Natural killer cell (primary cell): Measurements from ENCODE around the gene PPP1R2C. TPM values are rescaled to one million over a fixed set of nuclear protein-coding genes. Genes with fewer than 3 reads are reported as not detected.

ENCODE experiments used
- ATAC-seq, 3 donors: fragments of 150-1000 bp in 2 of 3; fragments of 200-7000 bp in 1 of 3; cut with Tn5 transposase; 1 replicate in 1 of 3; 2 replicates in 2 of 3; pipeline ENCODE4 v1.10.0; 2021; ENCODE audit warnings: mild to moderate bottlenecking in 2 of 3, moderate library complexity in 2 of 3
- DNase-seq, 2 donors: peaks; one replicate each; pipeline versions ENCODE4 v3.0.0 to v3.0.0-alpha.2; 2013 to 2021; ENCODE audit warnings: mixed read lengths in 1 of 2
- H3K27ac ChIP-seq: one replicate; pipeline ENCODE4 v1.5.1; 2013; ENCODE audit warnings: mild to moderate bottlenecking, low read length
- H3K27me3 ChIP-seq: one replicate; pipeline ENCODE4 v1.6.1; 2013; ENCODE audit warnings: low read length; ENCODE audit not compliant: control insufficient read depth, insufficient read depth
- H3K36me3 ChIP-seq: one replicate; pipeline ENCODE4 v1.6.1; 2013; ENCODE audit warnings: low read length; ENCODE audit not compliant: control insufficient read depth, insufficient read depth
- H3K4me1 ChIP-seq: one replicate; pipeline ENCODE4 v1.6.1; 2013; ENCODE audit warnings: low read length; ENCODE audit not compliant: control insufficient read depth, insufficient read depth
- H3K4me3 ChIP-seq: one replicate; pipeline ENCODE4 v1.5.1; 2013; ENCODE audit warnings: low read length
- H3K9me3 ChIP-seq: one replicate; pipeline ENCODE4 v1.6.1; 2013; ENCODE audit warnings: low read length; ENCODE audit not compliant: control insufficient read depth, insufficient read depth
- H3K27ac Mint-ChIP-seq, 2 donors: one replicate each; pipeline ENCODE4 v1.8.0; 2022; ENCODE audit warnings: mild to moderate bottlenecking in 2 of 2, mixed read lengths in 2 of 2, moderate library complexity in 1 of 2
- H3K27me3 Mint-ChIP-seq, 2 donors: one replicate each; pipeline ENCODE4 v1.8.0; 2022; ENCODE audit warnings: low read depth in 2 of 2, mixed read lengths in 2 of 2
- H3K36me3 Mint-ChIP-seq: one replicate; pipeline ENCODE4 v1.8.0; 2022; ENCODE audit warnings: mixed read lengths
- H3K4me1 Mint-ChIP-seq, 2 donors: one replicate each; pipeline ENCODE4 v1.8.0; 2022; ENCODE audit warnings: mixed read lengths in 2 of 2
- H3K4me3 Mint-ChIP-seq: one replicate; pipeline ENCODE4 v1.8.0; 2022; ENCODE audit warnings: mild to moderate bottlenecking, moderate library complexity, mixed read lengths
- H3K9me3 Mint-ChIP-seq, 2 donors: one replicate each; pipeline ENCODE4 v1.8.0; 2022; ENCODE audit warnings: mixed read lengths in 2 of 2
- CTCF ChIP-seq: fragments of 200-600 bp; IDR thresholded peaks from one replicate; pipeline ENCODE4 v1.8.0; 2022; ENCODE audit warnings: antibody characterized with exemption
- WGBS: methylation state at CpG from one replicate; pipeline ENCODE4 v1.1.7; 2013; ENCODE audit warnings: missing lambda C conversion rate; ENCODE audit not compliant: insufficient coverage; 5-methylcytosine and 5-hydroxymethylcytosine counted together
- intact Hi-C: fragments of 100-400 bp; cut with micrococcal nuclease; formaldehyde crosslinking; loops from one replicate; pipeline ENCODE4 v1.14.2; 2022
- total RNA-seq, 4 donors: library from RNA; stranded (reverse); fragments of 120-200 nt in 1 of 4; gene quantifications; one replicate each; pipeline versions ENCODE4 v1.2.3 to v1.2.4, GENCODE V29; 2013 to 2022

PPP1R2C gene
- total RNA-seq, 3 donors from 2014 or later (not counting 1 experiment from before 2014, with no cell fraction given): 0.72 TPM; not detected in 2

GRCh38 chrX:42746606-42747005 lies 31.4 kb downstream of the PPP1R2C start:
- no peak for DNase-seq
- ATAC-seq: no peak
- Histone ChIP-seq H3K9me3 (no peaks in the 10 kb centered on the region), H3K4me3 (no peak overlapping the region), H3K4me1 (no peaks in the 10 kb centered on the region), H3K27ac (no peak overlapping the region), H3K27me3 (no peaks in the 10 kb centered on the region), H3K36me3 (no peaks in the 10 kb centered on the region)
- Mint-ChIP-seq H3K4me1 (no peaks in the 10 kb centered on the region), H3K4me3 (no peak overlapping the region), H3K27ac (no peak overlapping the region), H3K9me3 (no peaks in the 10 kb centered on the region), H3K27me3 (peaks cover 0 to 12% of the 10 kb centered on the region in 2 donors), H3K36me3 (no peaks in the 10 kb centered on the region)
- intact Hi-C loops: no loop called here
- WGBS: no CpG with 5 or more reads among the region's 2 CpGs
- no peak for TF ChIP-seq CTCF

GRCh38 chrX:42740456-42740855 lies 37.5 kb downstream of the PPP1R2C start:
- ATAC-seq: no peak
- intact Hi-C loops: no loop called here
- no peak for DNase-seq
- Mint-ChIP-seq H3K4me1 (peaks cover 0 to 5% of the 10 kb centered on the region in 2 donors), H3K36me3 (no peaks in the 10 kb centered on the region), H3K9me3 (no peaks in the 10 kb centered on the region), H3K27ac (no peak overlapping the region), H3K27me3 (peaks cover 0 to 7% of the 10 kb centered on the region in 2 donors), H3K4me3 (no peak overlapping the region)
- no peaks in the 10 kb centered on the region for H3K9me3 ChIP-seq
- H3K4me3 ChIP-seq: no peak overlapping the region
- no peaks in the 10 kb centered on the region for H3K27me3 ChIP-seq
- TF ChIP-seq CTCF: no peak
- no peaks in the 10 kb centered on the region for H3K36me3 ChIP-seq
- H3K27ac ChIP-seq: no peak overlapping the region
- no CpG with 5 or more reads among the region's 1 CpG for WGBS
- H3K4me1 ChIP-seq: peaks cover 6% of the 10 kb centered on the region

- intact Hi-C loops: no loop called here
Observed at GRCh38 chrX:42739741-42740140, 38.2 kb downstream of the PPP1R2C start.

More at GRCh38 chrX:42739741-42740140, 38.2 kb downstream of the PPP1R2C start:
- Mint-ChIP-seq H3K9me3 (no peaks in the 10 kb centered on the region), H3K27me3 (peaks cover 0 to 7% of the 10 kb centered on the region in 2 donors), H3K4me1 (peaks cover 0 to 5% of the 10 kb centered on the region in 2 donors), H3K36me3 (no peaks in the 10 kb centered on the region), H3K27ac (no peak overlapping the region), H3K4me3 (no peak overlapping the region)
- Histone ChIP-seq H3K4me1 (peaks cover 6% of the 10 kb centered on the region), H3K36me3 (no peaks in the 10 kb centered on the region), H3K27ac (peak overlapping the region; percentile 45), H3K27me3 (no peaks in the 10 kb centered on the region), H3K4me3 (no peak overlapping the region), H3K9me3 (no peaks in the 10 kb centered on the region)
- TF ChIP-seq CTCF: no peak
- DNase-seq (peak in 1 of 2 donors; percentile 3), ATAC-seq (no peak)
- no CpG with 5 or more reads among the region's 1 CpG for WGBS
